ENCODE results near the gene SAV1.
A peak's percentile ranks its signal among the peaks of the same experiment; 100 is the strongest.

DNA sequence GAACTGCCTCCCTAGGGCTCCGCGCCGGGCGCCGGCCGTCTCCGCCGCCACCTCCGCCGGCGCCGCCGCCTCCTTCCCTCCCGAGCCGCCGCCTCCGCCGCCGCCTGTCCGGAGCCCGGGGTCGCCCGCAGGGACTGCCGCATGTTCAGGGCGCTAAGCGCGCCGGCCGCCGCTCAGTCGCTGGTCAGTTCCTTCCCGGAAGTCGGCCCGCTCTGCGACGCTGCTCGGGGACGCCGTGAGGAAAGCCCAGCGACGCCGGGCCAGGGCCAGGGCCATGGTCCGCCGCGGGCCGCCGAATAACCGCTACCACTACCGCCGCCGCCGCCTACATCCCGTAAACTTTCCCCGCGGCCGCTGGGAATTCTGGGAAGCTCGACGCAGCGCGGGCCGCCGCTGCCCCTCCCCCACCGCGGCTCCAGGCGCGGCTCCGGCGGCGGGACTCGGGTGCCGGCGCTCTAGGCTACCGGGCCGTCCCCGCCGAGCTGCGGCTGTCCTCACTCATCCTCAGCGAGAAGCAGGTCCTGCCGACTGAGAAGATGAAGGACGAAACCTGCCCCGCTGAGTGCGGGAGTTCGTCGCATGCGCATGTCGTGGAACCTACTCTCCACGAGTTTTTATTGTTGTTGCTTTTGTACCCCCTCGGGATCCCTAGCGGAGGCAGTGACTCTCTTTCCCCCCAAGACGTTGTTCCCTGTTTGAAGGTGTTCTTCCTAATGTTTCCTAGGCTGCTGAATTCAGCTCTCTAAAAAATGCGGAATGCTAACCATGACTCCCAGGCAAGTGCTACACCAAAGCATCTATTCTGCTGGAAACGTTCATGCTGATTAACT lies at the start of gene SAV1:
- TF ChIP-seq, protein P1, sequence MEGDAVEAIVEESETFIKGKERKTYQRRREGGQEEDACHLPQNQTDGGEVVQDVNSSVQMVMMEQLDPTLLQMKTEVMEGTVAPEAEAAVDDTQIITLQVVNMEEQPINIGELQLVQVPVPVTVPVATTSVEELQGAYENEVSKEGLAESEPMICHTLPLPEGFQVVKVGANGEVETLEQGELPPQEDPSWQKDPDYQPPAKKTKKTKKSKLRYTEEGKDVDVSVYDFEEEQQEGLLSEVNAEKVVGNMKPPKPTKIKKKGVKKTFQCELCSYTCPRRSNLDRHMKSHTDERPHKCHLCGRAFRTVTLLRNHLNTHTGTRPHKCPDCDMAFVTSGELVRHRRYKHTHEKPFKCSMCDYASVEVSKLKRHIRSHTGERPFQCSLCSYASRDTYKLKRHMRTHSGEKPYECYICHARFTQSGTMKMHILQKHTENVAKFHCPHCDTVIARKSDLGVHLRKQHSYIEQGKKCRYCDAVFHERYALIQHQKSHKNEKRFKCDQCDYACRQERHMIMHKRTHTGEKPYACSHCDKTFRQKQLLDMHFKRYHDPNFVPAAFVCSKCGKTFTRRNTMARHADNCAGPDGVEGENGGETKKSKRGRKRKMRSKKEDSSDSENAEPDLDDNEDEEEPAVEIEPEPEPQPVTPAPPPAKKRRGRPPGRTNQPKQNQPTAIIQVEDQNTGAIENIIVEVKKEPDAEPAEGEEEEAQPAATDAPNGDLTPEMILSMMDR (IDR thresholded peaks at IDR 0.05): peak in 1 of 4 experiments; percentile 12
- TF ChIP-seq POLR2A (IDR thresholded peaks at IDR 0.05) (peak; percentile 94 to 97), POLR2AphosphoS5 (IDR thresholded peaks at IDR 0.05) (peak; percentile 90)
